Adrenal gland (tissue), 5 donors: ENCODE results near the gene KRTAP9-7.

Experiments
- POLR2A ChIP-seq, 2 donors: fragments of 450-650 bp; IDR thresholded peaks; one replicate each; pipeline ENCODE4 v1.6.1; 2017; ENCODE audit warnings: antibody characterized with exemption in 2 of 2, mild to moderate bottlenecking in 2 of 2, moderate library complexity in 1 of 2
- TF ChIP-seq, protein P1 (sequence below), 6 experiments: fragments of 450-650 bp in 4 of 6; fragments of 200-600 bp in 2 of 6; sonication (generic) in 1 of 6; IDR thresholded peaks; 1 replicate in 5 of 6; 2 replicates in 1 of 6; pipeline versions ENCODE4 v1.5.1 to v1.8.0; 2016 to 2021; ENCODE audit warnings: antibody characterized with exemption in 6 of 6, mild to moderate bottlenecking in 2 of 6, moderate library complexity in 1 of 6
- donor health status: DM: no; HTN: no; CAD: no.

DNA sequence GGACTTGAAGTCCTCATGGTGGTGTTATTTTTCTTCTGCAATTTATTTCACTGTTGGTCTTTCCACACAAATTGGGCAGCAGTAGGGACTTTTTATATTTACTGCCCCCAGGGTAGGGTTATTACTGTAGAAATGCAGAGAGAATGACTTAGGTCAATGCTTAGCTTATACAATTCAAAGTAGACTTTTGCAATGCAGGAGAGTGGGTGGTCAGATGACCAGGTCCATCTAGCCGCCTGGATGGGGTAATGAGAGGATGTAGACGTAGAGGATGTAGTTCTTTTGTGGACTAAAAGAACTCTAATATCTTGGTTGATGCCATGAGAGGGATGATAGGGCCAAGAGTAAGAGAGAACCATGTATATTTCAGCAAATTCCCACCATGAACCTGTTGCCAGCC is 42.7 kb downstream of the KRTAP9-7 start:
- TF ChIP-seq POLR2A (IDR thresholded peaks at IDR 0.05), result no peak
- TF ChIP-seq, protein P1, sequence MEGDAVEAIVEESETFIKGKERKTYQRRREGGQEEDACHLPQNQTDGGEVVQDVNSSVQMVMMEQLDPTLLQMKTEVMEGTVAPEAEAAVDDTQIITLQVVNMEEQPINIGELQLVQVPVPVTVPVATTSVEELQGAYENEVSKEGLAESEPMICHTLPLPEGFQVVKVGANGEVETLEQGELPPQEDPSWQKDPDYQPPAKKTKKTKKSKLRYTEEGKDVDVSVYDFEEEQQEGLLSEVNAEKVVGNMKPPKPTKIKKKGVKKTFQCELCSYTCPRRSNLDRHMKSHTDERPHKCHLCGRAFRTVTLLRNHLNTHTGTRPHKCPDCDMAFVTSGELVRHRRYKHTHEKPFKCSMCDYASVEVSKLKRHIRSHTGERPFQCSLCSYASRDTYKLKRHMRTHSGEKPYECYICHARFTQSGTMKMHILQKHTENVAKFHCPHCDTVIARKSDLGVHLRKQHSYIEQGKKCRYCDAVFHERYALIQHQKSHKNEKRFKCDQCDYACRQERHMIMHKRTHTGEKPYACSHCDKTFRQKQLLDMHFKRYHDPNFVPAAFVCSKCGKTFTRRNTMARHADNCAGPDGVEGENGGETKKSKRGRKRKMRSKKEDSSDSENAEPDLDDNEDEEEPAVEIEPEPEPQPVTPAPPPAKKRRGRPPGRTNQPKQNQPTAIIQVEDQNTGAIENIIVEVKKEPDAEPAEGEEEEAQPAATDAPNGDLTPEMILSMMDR (IDR thresholded peaks at IDR 0.05), result no peak
